A204.1 (cell line): ENCODE measurements around the gene TPM4.
"Not testable (repeated sequence)": the region's sequence is repeated elsewhere in the genome, so short reads cannot be mapped to it uniquely, and the experiment has no call there.

Experiments
- FAIRE-seq: peaks from 2 replicates; lab custom pipeline; 2012; peaks lifted over from hg19 to GRCh38; lab: Jason Lieb, UNC

The TPM4 gene

DNA sequence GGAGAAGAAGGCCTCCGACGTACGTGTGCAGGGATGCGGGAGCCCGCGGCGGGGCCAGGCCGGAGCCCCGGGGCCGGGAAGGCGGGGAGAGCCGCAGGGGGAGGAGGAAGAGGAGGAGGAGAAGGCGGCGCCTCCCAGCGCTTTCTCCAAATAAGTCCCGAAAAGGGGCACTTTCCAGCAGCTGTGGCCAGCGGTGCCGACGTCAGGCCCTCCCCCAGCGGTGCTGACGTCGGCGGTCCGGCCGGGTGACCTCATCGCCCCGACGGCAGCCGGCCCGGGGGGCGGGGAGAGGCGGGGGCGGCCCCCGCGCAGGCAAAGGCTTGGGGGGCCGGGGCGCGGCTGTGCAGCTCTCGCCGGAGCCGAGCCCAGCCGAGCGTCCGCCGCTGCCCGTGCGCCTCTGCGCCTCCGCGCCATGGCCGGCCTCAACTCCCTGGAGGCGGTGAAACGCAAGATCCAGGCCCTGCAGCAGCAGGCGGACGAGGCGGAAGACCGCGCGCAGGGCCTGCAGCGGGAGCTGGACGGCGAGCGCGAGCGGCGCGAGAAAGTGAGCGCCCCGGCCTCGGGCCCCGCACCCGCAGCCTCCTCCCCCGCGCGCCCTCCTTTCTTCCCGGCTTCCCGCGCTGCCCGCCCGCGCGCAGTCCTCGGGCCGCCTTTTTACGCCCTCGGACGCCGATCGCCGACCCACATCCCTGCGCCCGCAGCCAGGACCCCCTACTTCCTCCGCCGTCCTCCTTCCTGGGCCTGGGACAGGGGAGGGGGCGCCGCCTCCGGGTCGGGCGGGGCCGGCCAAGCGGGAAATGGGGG lies at the start of gene TPM4:
Gene TPM4 (plus strand): TSS at position 342 of the 804 bp plus-strand sequence. CDS start 71 bp downstream, at position 413.
- FAIRE-seq: no peak

GRCh38 chr19:16026756-16027155 lies 49.5 kb upstream of the TPM4 start:
- FAIRE-seq: no peak

GRCh38 chr19:16027528-16027927 lies 48.8 kb upstream of the TPM4 start:
- no peak for FAIRE-seq

DNA sequence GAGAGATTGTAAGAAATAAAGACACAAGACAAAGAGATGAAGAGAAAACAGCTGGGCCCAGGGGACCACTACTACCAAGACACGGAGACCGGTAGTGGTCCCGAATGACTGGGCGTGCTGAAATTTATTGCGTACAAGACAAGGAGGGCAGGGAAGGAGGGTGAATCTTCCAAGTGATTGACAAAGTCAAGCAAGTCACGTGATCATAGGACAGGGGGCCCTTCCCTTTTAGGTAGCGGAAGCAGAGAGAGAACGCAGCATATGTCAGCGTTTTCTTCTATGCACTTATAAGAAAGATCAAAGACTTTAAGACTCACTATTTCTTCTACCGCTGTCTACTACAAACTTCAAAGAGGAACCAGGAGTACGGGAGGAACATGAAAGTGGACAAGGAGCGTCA lies 46.1 kb upstream of the TPM4 start:
- FAIRE-seq: not testable (repeated sequence)

- FAIRE-seq: no peak
Measured at GRCh38 chr19:16030964-16031871, 45.1 kb upstream of the TPM4 start.

DNA sequence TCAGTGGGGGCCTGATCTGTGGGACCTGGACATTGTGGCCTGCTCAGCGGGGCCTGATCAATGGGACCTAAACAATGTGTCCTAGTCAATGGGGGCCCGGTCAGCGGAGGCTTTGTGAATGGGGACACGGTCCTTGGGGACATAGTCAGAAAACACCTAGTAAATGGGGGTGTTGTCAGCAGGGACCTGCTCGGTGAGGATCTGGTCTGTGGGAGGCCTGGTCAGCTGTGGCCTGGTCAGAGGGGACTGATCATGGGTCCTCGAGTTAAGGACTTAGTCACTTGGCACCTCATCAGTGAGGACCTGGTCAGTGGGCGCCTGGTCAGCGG lies 44.5 kb upstream of the TPM4 start:
- FAIRE-seq: no peak

DNA sequence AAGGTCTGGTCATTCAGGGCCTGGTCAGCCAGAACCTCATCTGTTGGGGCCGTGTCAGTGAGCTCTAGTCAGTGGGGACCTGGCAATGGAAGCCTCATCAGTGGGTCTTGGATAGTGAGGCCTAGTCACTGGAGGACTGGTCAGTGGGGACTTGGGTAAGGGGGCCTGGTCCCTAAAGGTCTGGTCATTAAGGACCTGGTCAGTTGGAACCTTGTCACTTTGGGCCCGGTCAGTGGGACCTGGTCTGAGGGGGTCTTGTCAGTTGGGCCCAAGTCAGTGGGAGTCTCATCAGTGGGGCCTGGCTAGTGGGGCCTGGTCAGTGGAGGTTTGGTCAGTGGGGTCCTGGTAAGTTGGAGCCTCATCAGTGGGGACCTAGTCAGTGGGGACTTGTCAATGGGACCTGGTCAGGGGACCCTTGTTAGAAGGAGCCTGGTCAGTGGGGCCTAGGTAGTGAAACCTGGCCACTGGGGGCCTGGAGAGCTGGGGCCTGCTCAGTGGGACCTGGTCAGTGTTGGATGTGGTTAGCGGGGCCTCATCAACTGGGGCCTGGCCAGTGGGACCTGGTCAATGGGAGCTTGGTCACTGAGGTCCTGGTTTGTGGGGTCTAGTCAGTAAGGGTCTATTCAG lies 43.7 kb upstream of the TPM4 start:
- no peak for FAIRE-seq

DNA sequence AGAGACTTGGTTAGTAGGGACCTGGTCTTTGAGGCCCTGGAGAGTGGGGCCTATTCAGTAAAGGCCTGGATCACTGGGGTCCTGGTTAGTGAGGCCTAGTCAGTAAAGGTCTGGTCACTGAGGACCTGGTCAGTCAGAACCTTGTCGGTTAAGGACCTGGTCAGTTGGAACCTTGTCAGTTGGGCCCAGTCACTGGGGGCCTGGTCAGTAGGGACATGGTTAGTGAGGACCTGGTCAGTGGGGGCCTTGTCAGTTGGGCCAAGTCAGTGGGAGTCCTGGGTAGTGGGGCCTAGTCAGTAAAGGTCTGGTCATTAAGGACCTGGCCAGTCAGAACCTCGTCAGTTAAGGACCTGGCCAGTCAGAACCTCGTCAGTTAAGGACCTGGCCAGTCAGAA lies 43.2 kb upstream of the TPM4 start:
- no peak for FAIRE-seq

DNA sequence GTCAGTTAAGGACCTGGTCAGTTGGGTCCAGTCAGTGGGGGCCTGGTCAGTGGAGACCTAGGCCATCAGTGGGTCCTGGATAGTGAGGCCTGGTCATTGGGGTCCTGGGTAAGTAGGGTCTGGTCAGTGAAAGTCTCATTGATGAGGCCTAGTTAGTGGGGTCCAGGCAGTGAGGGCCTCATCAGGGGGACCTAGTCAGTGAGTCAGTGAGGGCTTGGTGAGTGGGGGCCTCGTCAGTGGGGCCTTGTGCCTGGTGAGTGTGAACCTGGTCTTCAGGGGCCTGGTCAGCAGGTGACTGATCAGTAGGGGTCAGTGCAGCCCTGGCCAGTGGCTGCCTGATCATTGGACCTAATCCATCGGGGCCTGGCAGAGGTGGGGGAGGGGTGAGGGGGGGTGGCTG lies 42.6 kb upstream of the TPM4 start:
- FAIRE-seq: no peak

- no peak for FAIRE-seq
Measured at GRCh38 chr19:16034180-16034579, 42.1 kb upstream of the TPM4 start.

GRCh38 chr19:16034958-16035560 lies 41.2 kb upstream of the TPM4 start:
- FAIRE-seq: no peak

GRCh38 chr19:16035601-16036297 lies 40.5 kb upstream of the TPM4 start:
- no peak for FAIRE-seq

DNA sequence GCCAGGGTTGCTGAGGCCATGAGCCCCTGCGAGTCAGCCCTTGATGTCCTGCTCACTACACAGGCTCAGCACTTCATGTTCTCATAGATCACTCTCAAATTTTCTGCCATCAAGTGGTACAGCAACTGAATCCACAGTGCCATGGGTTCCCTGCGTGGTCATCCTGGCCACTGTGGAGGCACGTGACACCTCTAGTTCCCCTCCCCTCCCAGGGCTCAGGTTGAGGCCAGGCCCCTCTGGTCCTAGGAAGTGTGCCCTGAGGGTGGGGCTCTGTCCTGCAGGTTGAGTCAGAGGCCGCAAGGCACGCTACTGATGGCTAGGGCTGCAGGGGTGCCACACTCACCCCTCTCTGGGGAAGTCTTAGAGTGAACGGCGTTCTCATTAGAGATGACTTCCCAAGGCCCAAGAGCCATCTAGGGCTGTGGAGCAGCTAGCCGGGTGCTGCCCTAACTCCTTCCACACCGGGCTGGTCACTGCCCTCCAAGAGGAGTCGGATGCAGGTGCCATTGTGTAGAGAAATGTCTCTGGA lies 39.8 kb upstream of the TPM4 start:
- no peak for FAIRE-seq

GRCh38 chr19:16036941-16037340 lies 39.4 kb upstream of the TPM4 start:
- FAIRE-seq: no peak

GRCh38 chr19:16037424-16038195 lies 38.7 kb upstream of the TPM4 start:
- FAIRE-seq: no peak

- no peak for FAIRE-seq
Measured at GRCh38 chr19:16038196-16038695, 38.0 kb upstream of the TPM4 start.

DNA sequence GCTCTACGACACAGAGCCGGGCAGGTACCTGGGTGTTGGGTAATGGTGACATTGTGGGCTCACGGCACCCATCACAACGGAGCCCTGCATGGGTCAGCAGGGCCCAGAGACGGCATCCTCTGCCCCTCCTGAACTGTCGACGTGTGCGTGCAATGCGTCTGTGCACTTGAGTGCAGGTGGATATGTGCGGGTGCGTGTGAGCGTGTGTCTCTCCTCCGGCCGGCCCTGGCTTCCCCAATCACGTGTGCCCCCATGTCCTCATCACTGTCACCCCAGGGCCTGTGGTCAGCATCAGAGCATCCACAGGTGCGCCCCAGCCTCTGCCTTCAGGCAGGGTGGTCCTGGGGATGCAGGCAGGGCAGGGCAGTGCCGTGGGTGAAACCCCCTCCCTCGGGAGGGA lies 37.2 kb upstream of the TPM4 start:
- FAIRE-seq: no peak

GRCh38 chr19:16039545-16039944 lies 36.8 kb upstream of the TPM4 start:
- no peak for FAIRE-seq

DNA sequence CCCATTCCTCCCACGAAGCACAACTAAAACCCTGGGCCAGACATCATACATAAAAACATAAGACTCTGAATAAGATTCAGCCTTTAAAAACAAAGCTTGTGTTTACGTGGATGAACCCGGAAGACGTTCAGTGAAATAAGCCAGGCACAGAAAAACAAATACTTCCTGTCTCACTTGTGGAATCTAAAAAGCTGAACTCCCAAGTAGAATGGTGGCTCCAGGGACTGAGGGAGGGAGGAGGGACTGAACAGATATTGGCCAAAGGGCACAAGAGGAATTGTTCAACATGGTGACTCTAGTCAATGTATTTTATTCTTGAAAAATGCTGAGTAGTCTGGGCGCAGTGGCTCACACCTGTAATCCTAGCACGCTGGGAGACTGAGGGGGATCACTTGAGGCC lies 35.7 kb upstream of the TPM4 start:
- no peak for FAIRE-seq

DNA sequence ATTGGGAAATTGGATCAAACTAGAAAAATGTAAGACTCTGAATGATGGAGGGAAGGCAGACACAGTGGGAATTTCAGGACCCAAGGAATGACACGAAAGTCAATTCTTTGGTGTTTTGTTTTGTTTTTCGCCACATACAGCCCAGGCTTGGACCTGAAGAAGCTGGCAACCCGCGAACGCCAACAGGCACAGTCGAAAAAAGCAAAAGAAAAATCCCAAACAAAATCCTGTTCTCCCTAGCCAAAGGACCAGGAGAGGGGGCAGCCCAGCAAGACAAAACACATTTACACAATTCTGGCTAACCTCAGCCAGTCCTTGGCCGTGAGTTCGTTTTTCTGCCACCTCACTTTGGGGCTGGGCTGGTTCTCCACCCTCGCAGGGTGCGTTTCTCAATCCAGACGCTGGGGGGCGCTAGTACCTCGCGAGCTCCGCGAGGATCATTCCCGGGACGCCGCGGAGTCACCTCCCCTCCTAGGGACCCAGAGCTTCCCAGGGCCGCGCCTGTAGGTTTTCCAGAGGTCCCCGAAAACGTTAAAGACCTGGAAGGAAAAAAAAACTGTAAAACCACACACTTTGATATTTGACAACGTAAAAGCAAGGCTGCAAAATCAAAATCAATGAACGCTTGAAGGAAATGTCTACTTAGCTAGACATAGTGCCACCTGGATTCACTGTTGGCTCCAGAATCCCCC lies 34.9 kb upstream of the TPM4 start:
- no peak for FAIRE-seq
